Thymus (tissue), 11 donors: Measurements from ENCODE around the gene HOXB6. TPM values are rescaled to one million over a fixed set of nuclear protein-coding genes. Genes with fewer than 3 reads are reported as not detected.

Source experiments
- DNase-seq, 9 donors: peaks; one replicate each; pipeline ENCODE4 v3.0.0-alpha.2; 2013; ENCODE audit warnings: low spot score in 9 of 9, low read depth in 6 of 9, missing footprints in 1 of 9
- H3K27ac ChIP-seq, 2 donors: one replicate each; pipeline ENCODE4 v1.5.1; 2013; ENCODE audit warnings: control low read depth in 1 of 2, low read depth in 1 of 2, low read length in 1 of 2, mild to moderate bottlenecking in 1 of 2, moderate library complexity in 1 of 2
- H3K27me3 ChIP-seq, 2 donors: one replicate each; pipeline ENCODE4 v1.5.1; 2013; ENCODE audit warnings: low read length in 1 of 2; ENCODE audit not compliant: control insufficient read depth in 2 of 2, insufficient read depth in 1 of 2
- H3K36me3 ChIP-seq, 2 donors: one replicate each; pipeline ENCODE4 v1.5.1; 2013; ENCODE audit warnings: low read length in 1 of 2, mild to moderate bottlenecking in 1 of 2, moderate library complexity in 1 of 2; ENCODE audit not compliant: control insufficient read depth in 2 of 2, insufficient read depth in 2 of 2
- H3K4me1 ChIP-seq, 2 donors: one replicate each; pipeline ENCODE4 v1.5.1; 2013; ENCODE audit warnings: low read length in 2 of 2; ENCODE audit not compliant: control insufficient read depth in 2 of 2, insufficient read depth in 2 of 2
- H3K4me3 ChIP-seq, 2 donors: one replicate each; pipeline ENCODE4 v1.5.1; 2013; ENCODE audit warnings: low read length in 2 of 2, control low read depth in 1 of 2, mild to moderate bottlenecking in 1 of 2
- H3K9me3 ChIP-seq, 2 donors: one replicate each; pipeline ENCODE4 v1.5.1; 2013; ENCODE audit warnings: low read length in 1 of 2, mild to moderate bottlenecking in 1 of 2; ENCODE audit not compliant: control insufficient read depth in 2 of 2, insufficient read depth in 1 of 2
- WGBS: extraction: QIAGEN DNeasy Blood & Tissue Kit; methylation state at CpG from one replicate; pipeline ENCODE4 v1.1.7; 2013; 5-methylcytosine and 5-hydroxymethylcytosine counted together
- polyA plus RNA-seq: library from polyadenylated mRNA; stranded (reverse); fragments of 200-250 nt; gene quantifications from one replicate; pipeline ENCODE4 v1.2.3, GENCODE V29; 2013
- total RNA-seq: library from RNA; stranded (reverse); fragments of 120-200 nt; gene quantifications from one replicate; pipeline ENCODE4 v1.2.4, GENCODE V29; 2013
- donor health status: healthy.

The HOXB6 gene
- total and polyA plus RNA-seq, 2 donors = 0.19 to 1.0 TPM

DNA sequence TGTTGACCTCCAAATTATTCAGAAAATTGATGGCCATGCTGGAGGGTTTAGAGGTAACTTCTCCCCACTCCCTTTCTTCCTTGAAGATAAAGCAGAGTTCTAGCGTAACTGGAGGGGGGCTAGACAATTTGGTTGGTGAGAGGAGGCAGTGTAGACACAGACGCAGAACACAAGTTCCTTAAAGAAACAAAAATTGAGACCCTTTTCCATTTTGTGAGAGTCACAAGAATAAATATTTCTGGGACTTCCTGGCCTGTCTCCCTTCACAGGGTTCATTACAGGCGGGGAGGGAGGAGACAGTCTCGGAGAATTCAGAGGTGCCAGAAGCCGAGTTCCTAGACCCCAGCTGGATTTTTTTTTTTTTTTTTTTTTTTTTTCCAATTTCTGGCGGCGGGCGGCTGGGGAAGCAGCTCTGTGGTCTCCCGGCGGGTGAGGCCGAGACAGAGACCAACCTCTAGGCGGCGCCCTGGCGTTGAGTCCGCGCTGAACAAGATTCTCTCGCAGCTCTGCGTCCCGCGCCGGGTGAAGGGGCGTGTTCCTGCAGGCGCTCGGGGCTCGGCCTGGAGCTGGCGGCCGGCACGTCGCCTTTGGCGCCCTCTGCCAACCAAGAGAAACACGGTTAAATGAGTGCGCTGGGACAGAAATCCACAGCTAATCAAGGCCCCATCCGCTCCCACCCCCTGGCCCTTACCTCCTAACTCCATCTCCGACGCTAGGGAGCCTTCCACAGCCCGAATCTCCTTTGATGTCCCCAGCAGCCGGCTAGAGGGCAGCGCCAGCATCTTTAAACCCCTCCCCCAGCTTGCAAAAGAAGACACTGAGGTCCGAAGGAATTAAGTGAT, 31.6 kb upstream of the HOXB6 start:
- Histone ChIP-seq H3K27ac (no peak overlapping the region), H3K36me3 (no peaks in the 10 kb centered on the region), H3K4me3 (no peak overlapping the region), H3K4me1 (peaks cover 0 to 8% of the 10 kb centered on the region in 2 donors), H3K27me3 (peaks cover 81 to 100% of the 10 kb centered on the region in 2 donors), H3K9me3 (peaks cover 0 to 7% of the 10 kb centered on the region in 2 donors)
- 8% methylated on average over 39 of the region's 39 CpGs for WGBS
- peak in 3 of 9 donors; percentile 49 to 61 (median 51) for DNase-seq

DNA sequence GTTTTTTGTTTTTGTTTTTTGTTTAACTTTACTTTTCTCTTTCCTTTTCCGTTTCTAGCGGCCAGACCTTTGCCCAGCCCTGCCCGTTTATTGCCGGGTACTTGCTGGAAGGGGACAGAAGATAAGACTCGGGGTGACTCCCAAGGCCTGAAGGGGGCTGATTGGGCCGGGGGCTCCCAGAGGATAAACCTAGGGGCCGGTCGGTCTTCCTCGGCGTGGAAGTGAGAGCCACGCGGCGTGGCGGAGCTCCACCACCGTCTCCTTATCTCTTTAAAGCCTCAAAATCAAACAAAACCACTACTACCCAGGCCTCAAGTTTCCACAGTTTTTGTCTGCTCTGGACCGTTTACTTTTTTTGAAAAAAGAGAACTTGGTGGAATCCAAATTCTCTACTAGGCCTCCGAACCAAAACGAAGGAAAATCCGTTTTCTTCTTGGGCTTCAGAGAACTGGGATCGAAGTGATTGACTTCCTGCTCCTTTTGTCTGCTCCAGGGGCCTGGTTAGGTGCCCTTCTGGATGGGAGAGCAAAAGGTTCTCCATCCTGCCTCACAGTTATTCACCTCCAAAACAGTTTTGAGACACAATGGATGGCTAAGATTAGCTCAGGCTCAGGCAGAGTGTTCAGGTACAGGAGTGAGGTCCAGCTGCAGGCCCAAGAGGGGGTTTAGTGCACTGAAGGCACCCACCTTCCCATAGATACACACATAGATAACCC, 29.9 kb upstream of the HOXB6 start:
- Histone ChIP-seq H3K9me3 (peaks cover 0 to 7% of the 10 kb centered on the region in 2 donors), H3K27me3 (peaks cover 84 to 100% of the 10 kb centered on the region in 2 donors), H3K4me3 (no peak overlapping the region), H3K27ac (no peak overlapping the region), H3K36me3 (no peaks in the 10 kb centered on the region), H3K4me1 (peaks cover 0 to 8% of the 10 kb centered on the region in 2 donors)
- WGBS = 63% methylated on average over 20 of the region's 20 CpGs
- no peak for DNase-seq

DNA sequence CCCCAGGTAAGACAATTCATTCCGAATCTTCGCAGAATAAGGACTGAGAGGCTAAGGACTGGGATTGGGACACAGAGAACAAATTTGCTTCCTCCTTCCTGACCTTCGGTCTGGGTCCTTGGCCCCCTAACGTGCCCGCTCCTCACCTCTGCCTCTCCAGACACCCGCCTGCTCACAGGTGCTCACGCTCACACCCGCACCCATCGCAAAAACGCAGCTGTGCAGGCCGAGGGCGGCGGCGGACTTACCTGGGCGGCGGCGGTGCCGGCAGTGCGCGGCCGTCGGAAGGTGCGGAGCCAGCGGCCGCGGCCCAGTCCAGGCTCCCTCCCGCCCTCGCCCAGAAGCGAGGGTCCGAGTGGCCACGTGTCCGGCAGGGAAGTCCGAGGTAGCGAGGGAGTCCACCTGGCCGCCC, 28.5 kb upstream of the HOXB6 start:
- no peak for DNase-seq
- no peaks in the 10 kb centered on the region for H3K36me3 ChIP-seq
- H3K4me1 ChIP-seq = peaks cover 0 to 8% of the 10 kb centered on the region in 2 donors
- H3K27me3 ChIP-seq = peaks cover 76 to 100% of the 10 kb centered on the region in 2 donors
- no peak overlapping the region for H3K27ac ChIP-seq
- 68% methylated on average over 35 of the region's 35 CpGs for WGBS
- no peak overlapping the region for H3K4me3 ChIP-seq
- peaks cover 0 to 7% of the 10 kb centered on the region in 2 donors for H3K9me3 ChIP-seq

DNA sequence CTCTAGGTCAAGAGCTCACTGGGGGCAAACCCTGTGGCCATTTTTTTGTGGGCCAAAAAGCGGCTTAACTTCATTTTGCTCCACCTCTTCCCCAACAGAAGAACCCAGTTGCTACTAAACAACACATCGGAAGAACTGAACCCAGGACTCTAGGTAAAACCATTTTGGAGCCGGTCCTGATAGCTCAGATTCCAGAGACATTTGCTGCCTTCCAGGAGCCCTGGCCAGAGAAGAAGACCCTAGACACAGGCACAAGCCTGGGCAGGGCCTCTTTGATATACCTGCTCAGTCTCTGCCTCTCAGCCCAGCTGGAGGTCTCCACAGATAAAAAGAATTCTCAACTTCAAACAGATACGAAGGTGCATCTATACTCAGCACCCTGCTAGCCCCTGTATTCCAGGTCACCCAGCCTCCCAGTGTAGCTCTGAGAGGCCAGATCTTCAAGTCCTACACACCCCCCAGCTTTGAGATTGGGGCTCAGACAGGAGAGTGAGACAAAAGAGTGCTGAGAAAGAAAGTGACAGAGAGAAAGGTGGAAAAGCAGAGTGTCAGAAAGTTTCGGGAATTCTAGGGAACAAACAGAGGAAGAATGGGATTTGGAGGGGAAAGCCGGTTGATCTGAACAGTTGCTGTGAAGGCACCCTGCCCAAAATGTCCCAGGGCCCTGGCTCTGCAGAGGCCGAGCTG, 27.9 kb upstream of the HOXB6 start:
- no peak overlapping the region for H3K27ac ChIP-seq
- H3K4me3 ChIP-seq = no peak overlapping the region
- peaks cover 0 to 8% of the 10 kb centered on the region in 2 donors for H3K4me1 ChIP-seq
- H3K36me3 ChIP-seq = no peaks in the 10 kb centered on the region
- no peak for DNase-seq
- H3K9me3 ChIP-seq = peaks cover 0 to 7% of the 10 kb centered on the region in 2 donors
- peaks cover 78 to 100% of the 10 kb centered on the region in 2 donors for H3K27me3 ChIP-seq
- 89% methylated on average over 7 of the region's 7 CpGs for WGBS

DNA sequence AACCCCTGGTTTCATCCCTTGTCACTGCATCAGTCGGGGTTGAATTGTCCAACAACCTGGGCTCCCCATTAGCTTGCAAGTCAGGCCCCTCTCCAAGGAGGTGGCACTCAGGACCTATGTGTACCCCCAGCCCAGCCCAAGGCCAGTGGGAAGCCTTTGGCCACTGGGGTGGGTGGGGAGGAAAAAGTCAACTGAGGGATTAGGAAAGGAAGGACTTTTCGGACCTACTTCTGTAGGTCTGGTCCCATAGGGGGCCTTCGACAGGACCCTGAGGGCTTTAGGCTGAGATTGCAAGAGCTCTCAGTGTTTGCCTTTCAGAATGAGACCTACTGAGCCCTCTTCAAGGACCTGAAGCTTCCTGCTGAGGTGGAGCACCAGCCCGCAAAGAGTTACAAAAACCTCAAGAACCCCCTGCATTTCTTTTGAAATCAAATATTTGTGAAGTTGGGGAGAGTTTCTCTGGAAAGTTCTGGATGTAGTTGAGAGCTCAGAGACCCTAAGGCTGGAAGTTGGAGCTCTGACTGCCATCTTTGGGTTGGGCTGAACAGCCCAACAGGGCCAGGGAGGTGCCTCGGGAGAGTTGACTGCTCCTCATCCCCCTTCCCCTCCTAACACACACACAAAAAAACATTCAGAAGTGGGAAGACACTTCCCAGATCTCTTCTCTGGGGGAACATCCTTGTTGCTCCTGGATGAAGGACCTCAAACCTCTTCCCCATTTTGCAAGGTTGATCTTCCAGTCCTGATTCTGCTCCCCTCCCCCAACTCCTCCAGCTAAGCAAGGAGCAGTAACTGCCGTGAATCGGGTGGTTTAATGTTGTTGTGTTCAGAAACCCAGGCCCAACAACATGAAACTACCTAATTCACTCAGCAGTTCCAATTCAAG, 27.1 kb upstream of the HOXB6 start:
- 84% methylated on average over 7 of the region's 7 CpGs for WGBS
- peaks cover 0 to 8% of the 10 kb centered on the region in 2 donors for H3K4me1 ChIP-seq

DNA sequence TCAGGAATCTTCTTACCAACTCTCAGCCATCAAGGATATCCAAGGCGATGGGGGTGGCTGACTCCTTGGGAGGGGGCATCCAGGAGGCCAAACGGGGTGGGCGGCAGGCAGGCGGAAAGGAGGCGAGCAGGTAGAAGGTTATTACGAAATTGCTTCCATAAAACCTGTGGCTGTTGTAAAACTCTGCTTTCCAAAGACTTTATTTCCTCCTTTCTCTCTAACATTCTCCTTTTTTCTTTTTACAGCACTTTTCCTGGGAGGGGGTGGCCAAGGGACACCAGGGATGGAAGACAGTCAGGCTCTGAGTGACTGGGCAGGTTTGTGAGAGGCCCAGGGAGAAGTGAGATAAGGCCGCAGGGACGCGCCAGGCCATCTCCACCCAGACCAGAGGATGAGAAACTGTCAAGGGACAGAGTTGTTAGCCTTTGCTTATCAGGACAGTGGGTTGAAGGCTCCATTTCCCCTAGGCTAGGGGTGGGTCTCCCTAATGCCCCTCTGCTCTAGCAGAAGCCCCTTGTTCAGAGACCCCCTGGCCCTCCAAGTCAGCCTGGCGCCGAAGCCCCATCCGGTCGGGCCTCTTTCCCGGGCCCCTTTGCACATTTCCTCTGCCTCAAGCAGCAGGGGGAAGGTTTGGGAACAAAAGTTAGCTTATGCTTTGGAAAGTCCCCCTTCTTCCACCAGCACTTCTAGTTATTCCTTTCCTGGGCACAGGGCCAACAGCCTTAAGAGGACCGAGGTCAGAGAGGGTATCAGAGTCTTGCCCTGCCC, 26.3 kb upstream of the HOXB6 start:
- H3K4me3 ChIP-seq = no peak overlapping the region
- DNase-seq = no peak
- H3K9me3 ChIP-seq = peaks cover 0 to 11% of the 10 kb centered on the region in 2 donors
- 82% methylated on average over 15 of the region's 15 CpGs for WGBS
- H3K27me3 ChIP-seq = peaks cover 78 to 100% of the 10 kb centered on the region in 2 donors
- H3K27ac ChIP-seq = no peak overlapping the region
- H3K4me1 ChIP-seq = peaks cover 0 to 4% of the 10 kb centered on the region in 2 donors
- no peaks in the 10 kb centered on the region for H3K36me3 ChIP-seq

More for the DNA sequence above, 27.1 kb upstream of the HOXB6 start:
- H3K36me3 ChIP-seq = no peaks in the 10 kb centered on the region
- peaks cover 0 to 7% of the 10 kb centered on the region in 2 donors for H3K9me3 ChIP-seq
- no peak overlapping the region for H3K27ac ChIP-seq
- peaks cover 78 to 100% of the 10 kb centered on the region in 2 donors for H3K27me3 ChIP-seq
- no peak for DNase-seq
- no peak overlapping the region for H3K4me3 ChIP-seq

DNA sequence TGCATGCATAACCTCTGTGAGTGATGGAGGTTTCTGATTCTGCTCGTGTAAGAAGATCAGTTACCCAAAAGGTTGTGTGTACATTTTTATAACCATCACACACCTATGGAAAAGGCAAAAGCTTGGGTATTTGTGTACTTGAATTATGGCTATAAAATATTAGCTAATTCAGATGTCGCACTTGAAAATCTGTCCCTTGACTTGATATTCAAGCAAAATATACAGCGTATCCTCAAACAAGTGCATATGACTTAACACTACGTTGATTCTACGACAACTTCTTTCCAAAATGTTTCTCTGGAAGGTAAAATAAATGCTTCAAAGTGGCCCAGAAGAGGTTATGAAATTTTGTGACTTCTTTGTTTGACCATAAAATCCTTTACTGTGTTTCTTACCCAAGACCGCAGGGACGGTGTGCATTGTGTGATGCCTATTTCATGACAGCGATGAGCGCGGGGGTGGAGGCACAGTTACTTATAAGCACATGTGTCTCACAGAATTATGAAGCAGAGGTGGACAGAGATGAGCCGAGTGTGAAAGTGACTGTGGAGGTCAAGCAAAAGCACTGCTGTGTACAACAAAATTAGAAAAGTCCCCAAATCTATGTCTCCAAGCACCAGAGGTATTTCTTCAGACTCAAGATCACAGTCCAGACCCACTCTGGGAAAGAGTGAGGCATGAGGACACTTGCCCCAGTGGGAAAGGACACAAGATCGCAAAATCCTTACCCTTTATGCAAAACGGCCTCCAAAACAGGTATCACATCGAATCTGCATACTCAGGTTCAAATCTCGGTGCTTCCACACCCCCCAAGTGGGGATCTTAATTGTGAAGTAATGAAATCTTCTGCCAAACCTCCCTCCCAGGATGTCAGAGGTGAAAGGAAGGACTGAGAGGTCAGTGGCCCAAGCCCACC, 25.5 kb upstream of the HOXB6 start:
- Histone ChIP-seq H3K36me3 (no peaks in the 10 kb centered on the region), H3K4me1 (peaks cover 0 to 7% of the 10 kb centered on the region in 2 donors), H3K27ac (no peak overlapping the region), H3K4me3 (no peak overlapping the region), H3K27me3 (peaks cover 78 to 100% of the 10 kb centered on the region in 2 donors), H3K9me3 (peaks cover 0 to 11% of the 10 kb centered on the region in 2 donors)
- 90% methylated on average over 15 of the region's 15 CpGs for WGBS
- no peak for DNase-seq
